ENCODE measurements around the gene PIGU.

The PIGU gene

GRCh38 chr20:34582911-34583310 lies 94.0 kb downstream of the PIGU start (continued):
- TF ChIP-seq YY2 (tag by site-specific recombination; IDR thresholded peaks at IDR 0.05): no peak

GRCh38 chr20:34582221-34582620 lies 94.7 kb downstream of the PIGU start:
- Histone ChIP-seq H3K4me1 (ENCODE audit: control insufficient read depth, insufficient read depth, low read length) (no peaks in the 10 kb centered on the region), H3K9me3 (ENCODE audit: control insufficient read depth, insufficient read depth, low read depth, low read length) (no peaks in the 10 kb centered on the region), H3K27ac (ENCODE audit: extremely low read depth, low read depth, low read length) (0 out of 2 replicates have a peak overlapping the region, but pooled peaks have one; percentile 12), H3K4me3 (ENCODE audit: low read depth, low read length) (no peak overlapping the region), H3K36me3 (ENCODE audit: control insufficient read depth in 2 of 2, insufficient read depth in 1 of 2, low read length in 2 of 2) (peaks cover 0 to 12% of the 10 kb centered on the region in 2 experiments; a peak in 1 of 3 replicates)
- ChIA-PET CTCF (interaction anchor here (0.9 kb wide), 1 partner anchor 187 kb away, joined by 4 read pairs; no protein-coding TSS in a partner anchor), POLR2A (no interaction called here)
- TF ChIP-seq ZNF335 (tag by site-specific recombination; conservative IDR thresholded peaks at IDR 0.05): peak; percentile 70
- no peak for TF ChIP-seq TRIM28 (IDR thresholded peaks at IDR 0.05; ENCODE audit: borderline replicate concordance, low read length)
- TF ChIP-seq ZNF202 (tag by site-specific recombination; IDR thresholded peaks at IDR 0.05; ENCODE audit: borderline replicate concordance): no peak
- no peak for TF ChIP-seq ZNF558 (tag by site-specific recombination; IDR thresholded peaks at IDR 0.05)
- TF ChIP-seq ZNF747 (tag by site-specific recombination; IDR thresholded peaks at IDR 0.05): no peak
- no peak for TF ChIP-seq ZNF654 (tag by site-specific recombination; IDR thresholded peaks at IDR 0.05; ENCODE audit: low read depth)
- 0 out of 2 replicates have a peak, but pooled peaks have one; percentile 16 for TF ChIP-seq ZBTB17 (tag by site-specific recombination; IDR thresholded peaks at IDR 0.05)

GRCh38 chr20:34581341-34582184 lies 95.3 kb downstream of the PIGU start:
- Histone ChIP-seq H3K36me3 (ENCODE audit: control insufficient read depth in 2 of 2, insufficient read depth in 1 of 2, low read length in 2 of 2) (peaks cover 0 to 12% of the 10 kb centered on the region in 2 experiments; a peak in 1 of 3 replicates), H3K9me3 (ENCODE audit: control insufficient read depth, insufficient read depth, low read depth, low read length) (no peaks in the 10 kb centered on the region), H3K4me1 (ENCODE audit: control insufficient read depth, insufficient read depth, low read length) (no peaks in the 10 kb centered on the region), H3K4me3 (ENCODE audit: low read depth, low read length) (no peak overlapping the region), H3K27ac (ENCODE audit: extremely low read depth, low read depth, low read length) (peak overlapping the region; percentile 12; the same call in 1 of the 2 replicates)
- POLR2A ChIA-PET: interaction anchor here (0.6 kb wide), 1 partner anchor 399 kb away, joined by 4 read pairs; no protein-coding TSS in a partner anchor
- CTCF ChIA-PET: interaction anchor here (0.6 to 1.1 kb wide), 4 partner anchors 10 to 188 kb away, joined by 3 to 4 read pairs (median 4); no protein-coding TSS in a partner anchor
- TF ChIP-seq SALL2 (tag by site-specific recombination; IDR thresholded peaks at IDR 0.05; ENCODE audit: borderline replicate concordance): no peak
- TF ChIP-seq, protein P1, sequence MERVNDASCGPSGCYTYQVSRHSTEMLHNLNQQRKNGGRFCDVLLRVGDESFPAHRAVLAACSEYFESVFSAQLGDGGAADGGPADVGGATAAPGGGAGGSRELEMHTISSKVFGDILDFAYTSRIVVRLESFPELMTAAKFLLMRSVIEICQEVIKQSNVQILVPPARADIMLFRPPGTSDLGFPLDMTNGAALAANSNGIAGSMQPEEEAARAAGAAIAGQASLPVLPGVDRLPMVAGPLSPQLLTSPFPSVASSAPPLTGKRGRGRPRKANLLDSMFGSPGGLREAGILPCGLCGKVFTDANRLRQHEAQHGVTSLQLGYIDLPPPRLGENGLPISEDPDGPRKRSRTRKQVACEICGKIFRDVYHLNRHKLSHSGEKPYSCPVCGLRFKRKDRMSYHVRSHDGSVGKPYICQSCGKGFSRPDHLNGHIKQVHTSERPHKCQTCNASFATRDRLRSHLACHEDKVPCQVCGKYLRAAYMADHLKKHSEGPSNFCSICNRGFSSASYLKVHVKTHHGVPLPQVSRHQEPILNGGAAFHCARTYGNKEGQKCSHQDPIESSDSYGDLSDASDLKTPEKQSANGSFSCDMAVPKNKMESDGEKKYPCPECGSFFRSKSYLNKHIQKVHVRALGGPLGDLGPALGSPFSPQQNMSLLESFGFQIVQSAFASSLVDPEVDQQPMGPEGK (tag by site-specific recombination; IDR thresholded peaks at IDR 0.05): 0 out of 2 replicates have a peak, but pooled peaks have one; percentile 30
- no peak for TF ChIP-seq ZNF391 (tag by site-specific recombination; IDR thresholded peaks at IDR 0.05; ENCODE audit: borderline replicate concordance, low read depth)
- no peak for TF ChIP-seq ZNF501 (tag by site-specific recombination; IDR thresholded peaks at IDR 0.05)
- TF ChIP-seq, protein P2, sequence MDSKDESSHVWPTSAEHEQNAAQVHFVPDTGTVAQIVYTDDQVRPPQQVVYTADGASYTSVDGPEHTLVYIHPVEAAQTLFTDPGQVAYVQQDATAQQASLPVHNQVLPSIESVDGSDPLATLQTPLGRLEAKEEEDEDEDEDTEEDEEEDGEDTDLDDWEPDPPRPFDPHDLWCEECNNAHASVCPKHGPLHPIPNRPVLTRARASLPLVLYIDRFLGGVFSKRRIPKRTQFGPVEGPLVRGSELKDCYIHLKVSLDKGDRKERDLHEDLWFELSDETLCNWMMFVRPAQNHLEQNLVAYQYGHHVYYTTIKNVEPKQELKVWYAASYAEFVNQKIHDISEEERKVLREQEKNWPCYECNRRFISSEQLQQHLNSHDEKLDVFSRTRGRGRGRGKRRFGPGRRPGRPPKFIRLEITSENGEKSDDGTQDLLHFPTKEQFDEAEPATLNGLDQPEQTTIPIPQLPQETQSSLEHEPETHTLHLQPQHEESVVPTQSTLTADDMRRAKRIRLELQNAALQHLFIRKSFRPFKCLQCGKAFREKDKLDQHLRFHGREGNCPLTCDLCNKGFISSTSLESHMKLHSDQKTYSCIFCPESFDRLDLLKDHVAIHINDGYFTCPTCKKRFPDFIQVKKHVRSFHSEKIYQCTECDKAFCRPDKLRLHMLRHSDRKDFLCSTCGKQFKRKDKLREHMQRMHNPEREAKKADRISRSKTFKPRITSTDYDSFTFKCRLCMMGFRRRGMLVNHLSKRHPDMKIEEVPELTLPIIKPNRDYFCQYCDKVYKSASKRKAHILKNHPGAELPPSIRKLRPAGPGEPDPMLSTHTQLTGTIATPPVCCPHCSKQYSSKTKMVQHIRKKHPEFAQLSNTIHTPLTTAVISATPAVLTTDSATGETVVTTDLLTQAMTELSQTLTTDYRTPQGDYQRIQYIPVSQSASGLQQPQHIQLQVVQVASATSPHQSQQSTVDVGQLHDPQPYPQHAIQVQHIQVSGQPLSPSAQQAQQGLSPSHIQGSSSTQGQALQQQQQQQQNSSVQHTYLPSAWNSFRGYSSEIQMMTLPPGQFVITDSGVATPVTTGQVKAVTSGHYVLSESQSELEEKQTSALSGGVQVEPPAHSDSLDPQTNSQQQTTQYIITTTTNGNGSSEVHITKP (tag by site-specific recombination; IDR thresholded peaks at IDR 0.05): peak; percentile 74
- TF ChIP-seq ZBTB21 (tag by site-specific recombination; IDR thresholded peaks at IDR 0.05): no peak
- peak; percentile 58 for TF ChIP-seq SP7 (tag by site-specific recombination; IDR thresholded peaks at IDR 0.05)
- TF ChIP-seq, protein P3, sequence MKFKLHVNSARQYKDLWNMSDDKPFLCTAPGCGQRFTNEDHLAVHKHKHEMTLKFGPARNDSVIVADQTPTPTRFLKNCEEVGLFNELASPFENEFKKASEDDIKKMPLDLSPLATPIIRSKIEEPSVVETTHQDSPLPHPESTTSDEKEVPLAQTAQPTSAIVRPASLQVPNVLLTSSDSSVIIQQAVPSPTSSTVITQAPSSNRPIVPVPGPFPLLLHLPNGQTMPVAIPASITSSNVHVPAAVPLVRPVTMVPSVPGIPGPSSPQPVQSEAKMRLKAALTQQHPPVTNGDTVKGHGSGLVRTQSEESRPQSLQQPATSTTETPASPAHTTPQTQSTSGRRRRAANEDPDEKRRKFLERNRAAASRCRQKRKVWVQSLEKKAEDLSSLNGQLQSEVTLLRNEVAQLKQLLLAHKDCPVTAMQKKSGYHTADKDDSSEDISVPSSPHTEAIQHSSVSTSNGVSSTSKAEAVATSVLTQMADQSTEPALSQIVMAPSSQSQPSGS (tag by site-specific recombination; IDR thresholded peaks at IDR 0.05; ENCODE audit: low read depth): no peak
- TF ChIP-seq GLIS1 (tag by site-specific recombination; IDR thresholded peaks at IDR 0.05): peak; percentile 18; the same call in 1 of the 2 replicates
- TF ChIP-seq ZNF416 (tag by site-specific recombination; IDR thresholded peaks at IDR 0.05): no peak
- TF ChIP-seq WT1 (tag by site-specific recombination; IDR thresholded peaks at IDR 0.05): peak; percentile 80; the same call in 1 of the 2 replicates
- no peak for TF ChIP-seq ZNF768 (tag by site-specific recombination; IDR thresholded peaks at IDR 0.05)
- peak; percentile 92 for TF ChIP-seq ZNF335 (tag by site-specific recombination; conservative IDR thresholded peaks at IDR 0.05)
- no peak for TF ChIP-seq ZNF585B (tag by site-specific recombination; IDR thresholded peaks at IDR 0.05)
- TF ChIP-seq FEZF1 (tag by site-specific recombination; IDR thresholded peaks at IDR 0.05): peak; percentile 83
- peak; percentile 44; the same call in 1 of the 2 replicates for TF ChIP-seq TRIM28 (IDR thresholded peaks at IDR 0.05; ENCODE audit: borderline replicate concordance, low read length)
- no peak; the same call in 1 of the 2 replicates for TF ChIP-seq ZFP69B (tag by site-specific recombination; IDR thresholded peaks at IDR 0.05)
- no peak for TF ChIP-seq ZNF707 (tag by site-specific recombination; IDR thresholded peaks at IDR 0.05)

Measured in HEK293 (cell line).